ENCODE measurements around the gene MYH15. TPM values are rescaled to one million over a fixed set of nuclear protein-coding genes. Genes with fewer than 3 reads are reported as not detected.

The MYH15 gene
- total and polyA plus RNA-seq, 2 of the 8 experiments (the other 6 are each of a cell fraction or from before 2014, with no cell fraction given) = under 0.01 TPM; not detected in 1

GRCh38 chr3:108505811-108506210 lies 4.6 kb downstream of the MYH15 start:
- H3K79me2 ChIP-seq (ENCODE audit: control insufficient read depth in 1 of 2, insufficient read depth in 2 of 2, low read length in 2 of 2) = no peaks in the 10 kb centered on the region
- CTCF ChIA-PET (ENCODE audit: partially characterized antibody) = interaction anchor here (0.6 to 4.9 kb wide), 15 partner anchors 9 to 409 kb away, joined by 3 to 42 read pairs (median 4); no protein-coding TSS in a partner anchor
- no peak for DNase-seq (ENCODE audit: low read depth in 1 of 2, low spot score in 2 of 2)

More at GRCh38 chr3:108505811-108506210, 4.6 kb downstream of the MYH15 start:
- H3K36me3 ChIP-seq (ENCODE audit: control insufficient read depth in 2 of 4, insufficient read depth in 4 of 4, low read length in 3 of 4) = no peaks in the 10 kb centered on the region
- no peak for FAIRE-seq
- no peaks in the 10 kb centered on the region for H3K23me2 ChIP-seq (ENCODE audit: low read depth, low read length)
- no peak overlapping the region for H4K5ac ChIP-seq (ENCODE audit: insufficient read length, low read depth, low read length)
- H3K4me2 ChIP-seq (ENCODE audit: insufficient read depth in 1 of 2, low read depth in 2 of 2, low read length in 2 of 2) = no peak overlapping the region
- POLR2A ChIA-PET (ENCODE audit: partially characterized antibody) = interaction anchor here (0.6 to 1.9 kb wide), 3 partner anchors 19 to 448 kb away, joined by 3 to 8 read pairs (median 3); partner anchors contain the start of genes CIP2A and DZIP3
- no peak overlapping the region for H2AK5ac ChIP-seq (ENCODE audit: low read depth, low read length)
- H3K9me3 ChIP-seq (ENCODE audit: insufficient read depth in 2 of 2, low read depth in 1 of 2, low read length in 1 of 2) = no peaks in the 10 kb centered on the region
- H2AFZ ChIP-seq (ENCODE audit: low read length) = no peak overlapping the region
- no peak overlapping the region for H3K4me3 ChIP-seq (ENCODE audit: extremely low read depth in 1 of 4, insufficient read depth in 2 of 4, low read depth in 3 of 4, low read length in 4 of 4)
- no peak overlapping the region for H3K23ac ChIP-seq (ENCODE audit: insufficient read length)
- no peak overlapping the region for H3K14ac ChIP-seq (ENCODE audit: insufficient read length)
- H2BK20ac ChIP-seq (ENCODE audit: low read length) = no peak overlapping the region
- no peak overlapping the region for H4K91ac ChIP-seq (replicated peaks; ENCODE audit: insufficient read length, low read length)
- H4K20me1 ChIP-seq (replicated peaks in 1 of 2; ENCODE audit: control insufficient read depth in 1 of 2, insufficient read depth in 2 of 2, low read length in 2 of 2) = no peaks in the 10 kb centered on the region
- 92% methylated on average over 1 of the region's 1 CpG; no CpG with 5 or more reads in 1 of the 2 experiments for WGBS, 2 experiments (ENCODE audit: extremely low coverage in 1 of 2, insufficient coverage in 1 of 2, insufficient read length in 1 of 2, insufficient replicate concordance in 2 of 2, low coverage in 1 of 2, low lambda C conversion rate in 2 of 2, missing lambda C conversion rate in 1 of 2)
- H3K27me3 ChIP-seq (replicated peaks in 1 of 4; ENCODE audit: control insufficient read depth in 3 of 4, extremely low read depth in 1 of 4, insufficient read depth in 3 of 4, low read length in 3 of 4) = no peaks in the 10 kb centered on the region
- H3K79me1 ChIP-seq (ENCODE audit: low read depth, low read length) = no peaks in the 10 kb centered on the region
- no peak overlapping the region for H2BK120ac ChIP-seq (replicated peaks; ENCODE audit: low read depth, low read length)
- no peak for TF ChIP-seq ATF2 (IDR thresholded peaks at IDR 0.05; ENCODE audit: low read length)
- TF ChIP-seq CTCF (IDR thresholded peaks at IDR 0.05; ENCODE audit: control extremely low read depth in 1 of 3, insufficient read depth in 1 of 3, low read depth in 1 of 3, low read length in 3 of 3) = peak in 2 of 3 experiments; percentile 37 to 39; a peak in 3 of 4 replicates
- TF ChIP-seq RAD21 (IDR thresholded peaks at IDR 0.05 in 1 of 2, conservative IDR thresholded peaks at IDR 0.05 in 1 of 2; ENCODE audit: low read depth in 2 of 2, low read length in 2 of 2) = peak; percentile 51 to 62
- no peak overlapping the region for H2BK5ac ChIP-seq (ENCODE audit: low read depth, low read length)
- H3K4me1 ChIP-seq (replicated peaks in 1 of 4; ENCODE audit: control insufficient read depth in 3 of 4, insufficient read depth in 4 of 4, low read length in 3 of 4) = no peaks in the 10 kb centered on the region
- no peak overlapping the region for H2BK15ac ChIP-seq (ENCODE audit: low read length)
- no peak overlapping the region for H3K9ac ChIP-seq (replicated peaks in 1 of 4; ENCODE audit: extremely low read depth in 1 of 4, low read depth in 3 of 4, low read length in 3 of 4)
- no peak overlapping the region for H3K4ac ChIP-seq (replicated peaks; ENCODE audit: insufficient read length, low read depth, low read length)
- no peak overlapping the region for H3K56ac ChIP-seq (replicated peaks; ENCODE audit: insufficient read length, low read depth, low read length)
- no peak overlapping the region for H2BK12ac ChIP-seq (ENCODE audit: low read depth, low read length)
- H3K27ac ChIP-seq (ENCODE audit: low read depth, low read length) = no peak overlapping the region
- H4K8ac ChIP-seq (ENCODE audit: extremely low read depth, insufficient read depth, low read length) = no peak overlapping the region
- H3K18ac ChIP-seq (ENCODE audit: extremely low read depth, low read length) = no peak overlapping the region
